SK-N-SH (cell line): ENCODE data around the gene RASGEF1B.

Experiments used
- FOXJ3 ChIP-seq: sonication (generic); formaldehyde crosslinking; IDR thresholded peaks from 2 replicates; pipeline ENCODE4 v1.5.1; 2020; ENCODE audit warnings: mild to moderate bottlenecking, missing genetic modification reagents
- NRF1 ChIP-seq: IDR thresholded peaks from 2 replicates; pipeline ENCODE4 v1.6.1; 2012; ENCODE audit warnings: low read depth, mild to moderate bottlenecking, low read length
- RAD21 ChIP-seq: IDR thresholded peaks from 2 replicates; pipeline ENCODE4 v1.6.1; 2012; ENCODE audit warnings: mild to moderate bottlenecking, low read length
- RXRA ChIP-seq: IDR thresholded peaks from 2 replicates; pipeline ENCODE4 v1.4.0; 2012; ENCODE audit warnings: low read depth, mild to moderate bottlenecking, borderline replicate concordance
- TF ChIP-seq, protein P1 (sequence below): fragments of 200-600 bp; sonication (generic); IDR thresholded peaks from 2 replicates; pipeline ENCODE4 v1.6.1; 2017; ENCODE audit warnings: antibody characterized with exemption, mild to moderate bottlenecking, moderate library complexity

- no peak for TF ChIP-seq RAD21
- TF ChIP-seq, protein P1, sequence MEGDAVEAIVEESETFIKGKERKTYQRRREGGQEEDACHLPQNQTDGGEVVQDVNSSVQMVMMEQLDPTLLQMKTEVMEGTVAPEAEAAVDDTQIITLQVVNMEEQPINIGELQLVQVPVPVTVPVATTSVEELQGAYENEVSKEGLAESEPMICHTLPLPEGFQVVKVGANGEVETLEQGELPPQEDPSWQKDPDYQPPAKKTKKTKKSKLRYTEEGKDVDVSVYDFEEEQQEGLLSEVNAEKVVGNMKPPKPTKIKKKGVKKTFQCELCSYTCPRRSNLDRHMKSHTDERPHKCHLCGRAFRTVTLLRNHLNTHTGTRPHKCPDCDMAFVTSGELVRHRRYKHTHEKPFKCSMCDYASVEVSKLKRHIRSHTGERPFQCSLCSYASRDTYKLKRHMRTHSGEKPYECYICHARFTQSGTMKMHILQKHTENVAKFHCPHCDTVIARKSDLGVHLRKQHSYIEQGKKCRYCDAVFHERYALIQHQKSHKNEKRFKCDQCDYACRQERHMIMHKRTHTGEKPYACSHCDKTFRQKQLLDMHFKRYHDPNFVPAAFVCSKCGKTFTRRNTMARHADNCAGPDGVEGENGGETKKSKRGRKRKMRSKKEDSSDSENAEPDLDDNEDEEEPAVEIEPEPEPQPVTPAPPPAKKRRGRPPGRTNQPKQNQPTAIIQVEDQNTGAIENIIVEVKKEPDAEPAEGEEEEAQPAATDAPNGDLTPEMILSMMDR = no peak
- TF ChIP-seq NRF1 = no peak
- no peak for TF ChIP-seq FOXJ3 (CRISPR knock-in tag)
- TF ChIP-seq RXRA = no peak
Observed at GRCh38 chr4:81485310-81485980, 13.7 kb upstream of the RASGEF1B start.
